AG04450 (cell line): ENCODE data around the gene GULP1. TPM values are rescaled to one million over a fixed set of nuclear protein-coding genes. Genes with fewer than 3 reads are reported as not detected.

Experiments used
- CTCF ChIA-PET: fragments of 300-600, 350-600 bp; formaldehyde crosslinking; extraction: SDS; loops from one replicate; lab custom pipeline; 2022; ENCODE audit warnings: antibody characterized with exemption, inconsistent platforms; lab: Charles Lee
- POLR2A ChIA-PET: fragments of 350-600 bp; formaldehyde crosslinking; extraction: SDS; loops from one replicate; lab custom pipeline; 2021; ENCODE audit warnings: antibody characterized with exemption, inconsistent platforms; lab: Yijun Ruan, JAX
- DNase-seq: peaks from one replicate; pipeline ENCODE4 v3.0.0-alpha.2; 2011; ENCODE audit warnings: low read depth, low spot score
- H3K27ac ChIP-seq: one replicate; pipeline ENCODE4 v1.5.1; 2012; ENCODE audit warnings: low read depth, low read length, control low read depth
- H3K27me3 ChIP-seq: one replicate; pipeline ENCODE4 v1.6.0; 2012; ENCODE audit warnings: low read length; ENCODE audit not compliant: control insufficient read depth, insufficient read depth
- H3K4me3 ChIP-seq: 2 replicates; pipeline ENCODE4 v1.5.1; 2011; ENCODE audit warnings: mild to moderate bottlenecking, low read depth, low read length, control low read depth
- H3K9me3 ChIP-seq: 2 replicates; pipeline ENCODE4 v1.5.1; 2012; ENCODE audit warnings: low read length; ENCODE audit not compliant: control insufficient read depth, insufficient read depth
- CTCF ChIP-seq: IDR thresholded peaks from 2 replicates; pipeline ENCODE4 v1.5.1; 2011; ENCODE audit warnings: low read depth, low read length, control low read depth, inconsistent platforms
- polyA plus RNA-seq: library from polyadenylated mRNA; depleted of rRNA; stranded (reverse); fragments of >200 nt; gene quantifications from 2 replicates; pipeline ENCODE4 v1.2.3, GENCODE V29; 2011

GULP1 gene
- polyA plus RNA-seq, 1 experiment, result 44.7 TPM

- no peak overlapping the region for H3K4me3 ChIP-seq
- H3K9me3 ChIP-seq, result no peaks in the 10 kb centered on the region
- no peak overlapping the region for H3K27ac ChIP-seq
- no peak for DNase-seq
- ChIA-PET CTCF (interaction anchor here (1.6 kb wide), 1 partner anchor 35 kb away, joined by 6 read pairs; no protein-coding TSS in a partner anchor), POLR2A (no interaction called here)
- H3K27me3 ChIP-seq, result no peaks in the 10 kb centered on the region
- no peak for TF ChIP-seq CTCF
Observed at GRCh38 chr2:188327518-188328213, 36.0 kb downstream of the GULP1 start.

GRCh38 chr2:188328419-188328818 lies 36.7 kb downstream of the GULP1 start:
- H3K4me3 ChIP-seq, result no peak overlapping the region
- CTCF ChIA-PET, result no interaction called here
- POLR2A ChIA-PET, result no interaction called here
- H3K27ac ChIP-seq, result no peak overlapping the region
- H3K9me3 ChIP-seq, result no peaks in the 10 kb centered on the region
- H3K27me3 ChIP-seq, result no peaks in the 10 kb centered on the region
- TF ChIP-seq CTCF, result no peak
- DNase-seq, result no peak

- Histone ChIP-seq H3K4me3 (no peak overlapping the region), H3K27me3 (no peaks in the 10 kb centered on the region), H3K9me3 (no peaks in the 10 kb centered on the region), H3K27ac (no peak overlapping the region)
- CTCF ChIA-PET, result interaction anchor here (1.0 kb wide), 1 partner anchor 8 kb away, joined by 3 read pairs; no protein-coding TSS in a partner anchor
- POLR2A ChIA-PET, result no interaction called here
- no peak for DNase-seq
- TF ChIP-seq CTCF, result no peak
Observed at GRCh38 chr2:188330316-188331053, 38.8 kb downstream of the GULP1 start.

GRCh38 chr2:188332619-188333018 lies 40.9 kb downstream of the GULP1 start:
- H3K27me3 ChIP-seq, result no peaks in the 10 kb centered on the region
- no peak for TF ChIP-seq CTCF
- DNase-seq, result no peak
- no peaks in the 10 kb centered on the region for H3K9me3 ChIP-seq
- no peak overlapping the region for H3K4me3 ChIP-seq
- no peak overlapping the region for H3K27ac ChIP-seq
- ChIA-PET CTCF (no interaction called here), POLR2A (no interaction called here)

- no peak for TF ChIP-seq CTCF
- Histone ChIP-seq H3K27ac (no peak overlapping the region), H3K9me3 (no peaks in the 10 kb centered on the region), H3K4me3 (no peak overlapping the region), H3K27me3 (no peaks in the 10 kb centered on the region)
- DNase-seq, result no peak
- ChIA-PET CTCF (no interaction called here), POLR2A (no interaction called here)
Observed at GRCh38 chr2:188333751-188334524, 42.3 kb downstream of the GULP1 start.
